GM13976 (cell line): ENCODE results near the gene GPC6.

ENCODE experiments used
- DNase-seq: peaks from one replicate; pipeline ENCODE4 v3.0.0; 2012; ENCODE audit warnings: low spot score
- CTCF ChIP-seq: IDR thresholded peaks from 2 replicates; pipeline ENCODE4 v1.5.1; 2012; ENCODE audit warnings: borderline replicate concordance, mild to moderate bottlenecking; ENCODE audit not compliant: insufficient read depth; ENCODE audit errors: extremely low read depth, missing control alignments, control extremely low read depth
- in situ Hi-C: fragments of 300-500 bp; cut with MboI; formaldehyde crosslinking; loops from one replicate; pipeline ENCODE4 v1.12.0; 2022; ENCODE audit warnings: low sequenced_read_pairs, mixed read lengths, inconsistent platforms; ENCODE audit not compliant: unreplicated experiment

The GPC6 gene

DNA sequence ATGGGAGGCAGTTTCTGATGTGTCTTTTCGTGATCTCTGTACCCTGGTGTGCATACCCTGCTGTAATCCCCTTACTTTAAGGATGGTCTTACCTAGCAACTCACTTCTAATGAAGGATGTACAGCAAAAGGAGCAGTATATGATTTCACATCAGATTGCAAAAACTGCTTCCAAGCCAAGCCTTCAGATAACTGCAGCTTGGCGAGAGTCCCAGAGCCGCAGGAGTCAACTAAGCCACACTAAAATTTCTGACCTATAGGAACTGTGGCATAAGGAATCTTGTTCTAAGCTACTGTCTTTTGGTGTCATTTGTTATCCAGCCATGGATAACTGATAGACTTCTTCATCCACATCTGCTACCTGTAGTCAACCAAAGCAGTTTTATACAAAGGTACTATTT, 496.7 kb downstream of the GPC6 start:
- TF ChIP-seq CTCF, result no peak
- DNase-seq, result no peak
- in situ Hi-C loops, result no loop called here

- no peak for TF ChIP-seq CTCF
- in situ Hi-C loops, result no loop called here
Measured at GRCh38 chr13:93724187-93724586, 497.6 kb downstream of the GPC6 start.

DNA sequence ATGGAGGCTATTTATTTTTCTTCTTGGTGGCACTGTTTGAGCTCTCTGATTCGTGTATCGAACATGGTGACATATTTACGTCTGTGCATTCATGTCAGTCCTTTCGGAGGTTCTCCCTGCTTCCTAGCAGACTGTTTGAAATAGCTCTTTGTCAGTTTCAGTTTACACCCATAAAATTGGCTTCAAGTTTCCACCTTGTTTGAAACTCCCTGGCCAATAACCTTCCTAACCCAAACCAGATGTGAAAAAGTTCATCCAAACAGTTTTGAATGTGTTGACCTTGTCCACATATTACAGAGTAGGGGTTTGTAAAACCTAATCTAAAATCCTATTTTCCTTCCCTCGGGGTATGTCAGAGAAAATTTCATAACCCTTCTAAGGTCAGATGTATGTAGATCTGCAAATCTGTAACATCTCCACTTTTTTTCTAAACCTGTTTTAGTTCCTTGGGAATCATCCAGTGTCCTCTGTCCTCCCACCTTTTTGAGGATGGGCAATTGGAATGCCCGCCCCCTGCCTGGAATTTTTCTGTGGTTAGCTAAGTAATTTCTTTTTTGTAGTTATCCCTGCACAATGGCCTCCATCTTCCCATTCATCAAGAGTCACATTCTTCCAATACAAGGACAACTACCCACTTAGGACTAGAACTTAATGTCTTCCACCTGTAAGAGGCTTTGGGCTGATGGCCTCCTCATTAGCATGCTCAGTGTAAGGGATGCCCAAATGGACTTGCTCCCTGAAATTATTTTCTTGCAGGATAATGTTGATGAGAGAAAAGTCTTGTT, 499.8 kb downstream of the GPC6 start:
- no peak for DNase-seq
- in situ Hi-C loops, result no loop called here

More at GRCh38 chr13:93724187-93724586, 497.6 kb downstream of the GPC6 start:
- no peak for DNase-seq

GRCh38 chr13:93727211-93728141, 500.9 kb downstream of the GPC6 start:
- in situ Hi-C loops, result no loop called here
- no peak for DNase-seq
- no peak for TF ChIP-seq CTCF

More for the DNA sequence above, 499.8 kb downstream of the GPC6 start:
- TF ChIP-seq CTCF, result no peak

DNA sequence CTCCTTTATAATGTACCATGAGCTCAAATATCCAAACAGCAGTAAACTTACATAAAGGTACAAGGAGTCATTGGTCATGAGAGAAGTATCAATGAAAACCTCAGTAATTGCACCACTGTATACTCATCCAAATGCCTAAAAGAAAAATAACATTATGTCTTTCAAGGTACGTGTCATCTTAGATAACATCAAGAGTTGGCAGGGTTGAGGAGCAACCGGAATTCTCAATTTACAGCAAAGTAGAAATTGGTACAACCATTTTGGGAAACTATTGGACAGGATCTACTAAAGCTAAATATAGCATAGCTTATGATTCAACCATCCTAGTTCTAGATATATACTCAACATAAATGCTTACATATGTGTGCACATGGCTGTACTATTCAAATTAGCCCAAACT, 502.8 kb downstream of the GPC6 start:
- in situ Hi-C loops, result no loop called here
- TF ChIP-seq CTCF, result no peak
- no peak for DNase-seq

- TF ChIP-seq CTCF, result no peak
- DNase-seq, result no peak
- in situ Hi-C loops, result no loop called here
Measured at GRCh38 chr13:93730780-93731179, 504.2 kb downstream of the GPC6 start.
